GM19193 (cell line): ENCODE measurements around the gene PAOX.

ENCODE experiments used
- POLR2A ChIP-seq: IDR thresholded peaks from 4 replicates; pipeline ENCODE4 v1.6.1; 2011; ENCODE audit not compliant: insufficient read depth, insufficient read length; ENCODE audit errors: extremely low read depth

The PAOX gene

DNA sequence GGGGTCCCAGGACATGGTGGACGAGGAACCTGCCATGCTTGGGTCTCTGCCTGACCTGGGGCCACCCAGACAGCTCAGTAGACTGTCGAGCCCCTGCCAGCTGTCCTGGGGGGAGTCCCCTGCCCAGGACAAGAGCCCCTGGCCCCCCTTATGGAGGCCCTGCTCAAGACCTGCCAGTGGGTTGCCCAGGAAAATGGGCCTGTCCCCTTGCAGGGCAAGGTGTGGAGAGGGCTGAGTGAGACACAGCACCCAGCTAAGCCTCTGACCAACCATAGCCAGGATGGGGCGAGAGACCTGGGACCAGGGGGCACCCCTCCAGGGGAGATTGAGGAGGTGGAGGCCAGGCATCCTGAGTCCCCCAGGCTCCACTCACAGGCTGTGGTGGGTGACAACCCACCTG lies 23.1 kb upstream of the PAOX start:
- no peak for TF ChIP-seq POLR2A

DNA sequence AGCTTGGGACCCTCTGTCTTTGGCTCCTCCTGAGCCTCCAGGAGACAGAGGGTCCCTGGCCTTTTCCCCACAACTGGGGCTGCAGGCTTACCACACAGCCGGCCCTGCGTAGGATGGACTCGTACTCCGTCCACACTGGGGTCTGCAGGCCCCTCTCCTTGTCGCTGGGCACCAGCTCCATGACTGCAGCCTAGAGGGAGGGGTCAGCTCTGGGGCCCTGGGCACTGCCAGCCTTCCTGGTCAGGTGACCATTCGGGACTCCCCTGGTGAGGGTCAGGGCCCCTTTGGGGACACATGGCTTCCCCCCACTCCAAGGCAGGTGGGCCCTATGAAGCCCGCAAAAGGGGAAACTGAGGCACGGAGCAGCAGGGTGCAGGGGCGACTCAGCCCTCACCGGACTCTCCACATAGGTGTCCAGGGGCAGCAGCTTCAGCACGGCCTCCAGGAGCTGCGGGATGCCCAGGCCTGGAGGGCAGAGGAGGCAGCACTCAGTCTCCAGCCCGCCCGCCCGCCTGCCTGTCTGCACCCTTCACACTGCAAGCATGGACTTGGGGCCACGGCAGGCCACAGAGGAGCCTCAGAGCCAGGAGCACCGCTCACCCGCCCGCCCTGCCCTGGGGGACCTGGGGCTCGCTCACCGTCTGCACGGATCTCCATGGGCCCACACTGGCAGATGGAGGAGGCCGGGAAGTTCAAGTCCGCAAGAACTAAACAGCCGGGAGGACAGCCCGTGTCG lies 22.3 kb upstream of the PAOX start:
- TF ChIP-seq POLR2A, result no peak

DNA sequence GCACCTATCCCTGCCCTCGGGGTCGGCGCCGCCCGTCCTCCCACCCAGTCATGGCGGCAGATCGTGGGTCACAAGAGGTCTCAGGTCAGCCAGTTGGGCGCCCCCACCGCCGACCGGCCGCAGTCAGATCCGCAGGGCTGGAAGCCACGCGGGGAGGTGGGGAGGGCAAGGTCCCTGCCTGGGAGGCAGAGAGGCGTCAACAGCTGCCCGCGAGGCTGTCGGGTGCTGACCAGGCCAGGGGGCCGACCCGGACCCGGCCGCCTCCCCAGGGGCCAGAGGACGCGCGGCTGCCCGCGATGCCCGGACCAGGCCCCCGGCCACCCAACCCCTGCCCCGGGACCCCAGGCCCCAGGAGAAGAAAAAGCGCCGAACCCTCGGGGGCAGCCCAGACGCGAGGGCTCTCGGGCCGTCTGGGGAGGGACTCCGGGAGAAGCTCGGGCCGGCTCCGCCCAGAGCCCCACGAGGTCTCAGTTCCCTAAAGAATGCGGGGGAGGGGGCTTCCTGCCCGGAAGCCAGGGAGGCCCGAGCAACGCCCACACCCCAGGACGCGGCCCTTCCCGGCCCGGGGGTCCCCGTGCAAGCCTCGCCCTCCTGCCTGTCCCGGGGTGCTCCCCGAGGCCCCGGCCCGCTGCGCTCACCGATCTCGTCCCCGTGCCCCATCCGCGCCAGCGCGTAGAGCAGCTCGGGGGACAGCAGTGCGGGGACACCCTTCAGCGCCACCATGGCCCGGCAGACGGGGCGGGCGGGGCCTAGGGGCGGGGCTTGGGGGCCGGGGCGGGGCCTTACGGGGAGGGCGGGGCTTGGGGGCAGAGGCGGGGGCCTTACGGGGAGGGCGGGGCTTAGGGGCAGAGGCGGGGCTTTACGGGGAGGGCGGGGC lies 21.5 kb upstream of the PAOX start, which contains the start of gene FUOM:
TSS of gene FUOM (minus strand) at position 735 of the 877 bp plus-strand sequence. CDS start at position 723, 12 bp downstream.
- TF ChIP-seq POLR2A, result peak; percentile 78

DNA sequence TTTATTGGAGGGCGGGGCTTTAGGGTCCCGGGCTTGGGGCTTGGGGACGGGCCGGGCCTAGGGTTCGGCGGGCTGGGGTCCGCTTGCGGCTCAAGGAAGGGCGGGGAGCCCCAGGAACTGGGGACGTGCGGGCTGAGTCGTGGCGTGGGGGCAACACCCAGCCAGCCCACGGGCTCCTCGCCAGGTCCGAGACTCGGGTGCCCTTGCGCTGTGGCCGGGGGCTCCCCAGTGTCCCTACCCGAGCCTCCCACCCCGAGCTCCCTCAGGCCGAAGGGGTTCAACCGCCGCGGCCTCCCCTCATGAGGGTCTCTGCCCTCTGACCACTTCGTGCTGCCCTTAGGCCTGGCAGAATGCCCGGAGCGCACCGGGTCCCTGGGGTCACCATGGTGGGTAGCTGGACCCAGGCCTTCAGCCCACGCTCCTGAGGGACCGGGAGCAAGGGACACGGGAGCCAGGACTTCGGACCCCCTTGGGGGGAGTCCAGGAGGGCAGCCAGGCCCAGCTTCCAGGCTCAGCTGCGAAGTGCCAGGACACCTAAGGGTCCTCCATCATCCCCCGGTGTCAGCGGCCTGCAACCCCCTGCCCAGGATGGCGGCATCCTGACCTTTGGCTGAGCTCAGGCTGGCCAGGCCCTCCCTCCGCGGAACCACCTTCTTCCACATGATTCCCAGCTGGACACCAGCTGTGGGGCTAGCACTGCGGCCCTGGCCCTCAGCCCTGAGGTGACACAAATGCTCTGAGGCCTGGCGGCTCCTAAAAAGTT lies 20.7 kb upstream of the PAOX start:
- no peak for TF ChIP-seq POLR2A

DNA sequence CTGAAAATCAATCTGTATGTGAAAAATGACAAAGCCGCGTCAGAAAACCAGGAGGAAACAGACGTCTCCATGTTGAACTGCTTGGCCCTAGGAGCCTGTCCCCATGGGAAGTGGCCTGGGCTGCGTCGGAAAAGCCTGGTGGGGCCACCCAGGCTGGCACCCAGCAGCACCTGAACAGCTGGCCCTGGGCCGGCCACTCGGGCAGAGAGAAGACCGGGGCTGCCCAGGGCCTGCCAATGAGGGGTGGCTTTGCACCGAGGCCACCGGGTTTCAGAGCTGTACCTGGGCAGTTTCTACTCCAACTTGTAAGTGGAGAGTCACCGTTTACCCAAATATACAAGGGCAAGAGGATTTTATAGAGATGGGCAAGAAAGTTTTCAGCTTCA lies 20.1 kb upstream of the PAOX start:
- TF ChIP-seq POLR2A, result no peak

DNA sequence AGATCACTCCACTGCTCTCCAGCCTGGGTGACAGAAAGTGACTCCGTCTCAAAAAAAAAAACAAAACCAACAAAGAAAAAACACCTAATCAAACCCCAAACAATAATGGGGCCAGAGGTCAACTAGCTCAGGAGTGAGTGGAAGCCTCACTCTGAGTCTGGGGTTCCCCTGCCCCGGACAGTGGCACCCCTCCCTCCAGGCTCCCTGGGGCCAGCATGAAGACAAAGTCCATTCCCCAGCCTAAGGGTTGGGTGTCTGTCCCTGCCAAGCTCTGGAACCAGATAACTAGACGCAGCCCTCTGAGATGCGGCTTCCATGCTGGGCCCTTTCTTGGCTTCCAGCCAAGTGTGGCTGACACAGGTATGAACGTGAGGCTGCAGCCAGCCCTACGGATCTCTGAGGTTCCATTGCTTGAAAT lies 19.5 kb upstream of the PAOX start:
- TF ChIP-seq POLR2A, result no peak

DNA sequence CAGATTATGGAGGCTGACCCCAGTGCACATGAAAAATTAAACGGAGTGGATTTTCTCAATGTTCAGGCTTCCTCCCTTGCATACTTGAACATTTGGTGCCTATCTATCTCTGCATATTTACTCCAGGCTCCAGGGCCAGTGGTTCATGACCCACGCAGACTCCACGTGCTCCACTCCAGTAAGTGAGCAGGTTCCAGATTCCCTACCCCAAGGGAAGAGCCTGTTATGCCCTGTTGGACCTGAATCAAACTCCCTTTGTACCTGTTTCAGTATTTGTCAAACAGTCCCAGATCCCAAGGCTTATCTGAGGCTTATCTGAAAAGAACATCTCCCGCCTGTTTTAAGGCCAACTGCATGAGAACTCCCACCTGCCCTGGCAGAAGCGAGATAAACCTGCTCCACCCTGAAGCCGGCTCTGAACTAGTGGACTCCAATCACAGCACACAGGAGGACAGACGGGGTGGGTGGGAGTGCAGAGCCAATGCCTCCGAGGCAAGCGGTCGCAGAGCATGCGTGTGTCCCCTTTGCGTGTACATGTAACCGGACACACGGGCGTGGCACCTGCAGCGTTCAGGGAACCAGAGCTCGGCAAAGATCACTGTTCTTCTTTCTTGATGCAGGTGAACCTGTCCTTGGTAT lies 19.0 kb upstream of the PAOX start:
- TF ChIP-seq POLR2A, result no peak

DNA sequence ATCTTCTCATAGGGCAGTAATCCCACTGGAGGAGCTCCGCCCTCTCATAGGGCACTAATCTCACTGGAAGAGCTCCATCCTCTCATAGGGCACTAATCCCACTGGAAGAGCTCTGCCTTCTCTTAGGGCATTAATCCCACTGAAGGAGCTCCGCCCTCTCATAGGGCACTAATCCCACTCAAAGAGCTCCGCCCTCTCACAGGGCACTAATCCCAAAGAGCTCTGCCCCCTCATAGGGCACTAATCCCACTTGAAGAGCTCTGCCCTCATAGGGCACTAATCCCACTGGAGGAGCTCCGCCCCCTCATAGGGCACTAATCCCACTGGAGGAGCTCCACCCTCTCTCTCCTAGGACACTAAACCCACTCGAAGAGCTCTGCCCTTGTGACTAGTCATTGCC lies 17.8 kb upstream of the PAOX start:
- no peak for TF ChIP-seq POLR2A

DNA sequence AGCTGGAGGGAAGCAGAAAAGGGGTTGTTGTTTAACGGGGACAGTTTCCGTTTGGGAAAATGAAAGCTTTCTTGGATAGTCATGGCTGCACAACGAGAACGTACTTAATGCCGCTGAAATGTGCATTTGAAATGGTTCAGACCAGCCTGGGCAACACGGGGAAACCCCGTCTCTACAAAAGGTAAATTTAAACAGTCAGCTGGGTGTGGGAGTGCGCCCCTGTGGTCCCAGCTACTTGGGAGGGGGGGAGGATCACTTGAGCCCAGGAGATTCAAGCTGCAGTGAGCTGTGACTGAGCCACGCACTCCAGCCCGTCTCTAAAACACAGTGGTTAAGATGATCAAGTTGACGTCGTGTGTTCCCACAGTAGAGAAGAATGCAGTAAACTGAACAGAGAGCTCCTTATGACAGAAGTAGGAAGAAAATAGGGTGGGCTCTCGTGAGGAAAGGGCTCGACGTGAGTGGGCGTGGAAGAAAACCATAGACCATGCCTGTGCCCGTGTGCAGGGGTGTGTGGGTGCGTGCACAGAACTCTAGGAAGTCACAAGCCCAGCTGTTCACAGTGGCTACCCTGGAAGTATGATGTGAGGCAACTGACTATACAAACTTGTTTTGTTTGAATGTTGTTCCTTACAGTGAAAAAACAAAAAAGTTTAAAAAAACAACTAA lies 17.2 kb upstream of the PAOX start:
- no peak for TF ChIP-seq POLR2A

DNA sequence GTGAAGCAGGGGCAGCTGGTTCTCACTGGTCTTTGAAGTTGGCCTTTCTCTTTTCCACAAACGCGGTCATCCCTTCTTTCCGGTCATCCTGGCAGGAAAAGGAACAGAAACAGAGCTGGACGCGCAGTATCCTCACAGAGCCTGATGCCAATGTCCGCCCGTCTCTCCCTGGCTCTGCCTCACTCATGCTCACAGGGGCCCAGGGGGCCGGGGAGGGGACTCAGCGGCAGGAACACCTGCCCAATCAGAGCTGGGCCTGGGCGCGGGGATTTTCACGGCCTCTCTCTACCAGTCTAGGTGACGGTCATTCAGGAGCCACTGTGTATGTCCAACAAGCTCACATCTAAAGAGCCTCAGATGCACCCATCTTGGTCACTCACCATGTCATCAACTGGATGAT lies 16.2 kb upstream of the PAOX start:
- TF ChIP-seq POLR2A, result no peak

DNA sequence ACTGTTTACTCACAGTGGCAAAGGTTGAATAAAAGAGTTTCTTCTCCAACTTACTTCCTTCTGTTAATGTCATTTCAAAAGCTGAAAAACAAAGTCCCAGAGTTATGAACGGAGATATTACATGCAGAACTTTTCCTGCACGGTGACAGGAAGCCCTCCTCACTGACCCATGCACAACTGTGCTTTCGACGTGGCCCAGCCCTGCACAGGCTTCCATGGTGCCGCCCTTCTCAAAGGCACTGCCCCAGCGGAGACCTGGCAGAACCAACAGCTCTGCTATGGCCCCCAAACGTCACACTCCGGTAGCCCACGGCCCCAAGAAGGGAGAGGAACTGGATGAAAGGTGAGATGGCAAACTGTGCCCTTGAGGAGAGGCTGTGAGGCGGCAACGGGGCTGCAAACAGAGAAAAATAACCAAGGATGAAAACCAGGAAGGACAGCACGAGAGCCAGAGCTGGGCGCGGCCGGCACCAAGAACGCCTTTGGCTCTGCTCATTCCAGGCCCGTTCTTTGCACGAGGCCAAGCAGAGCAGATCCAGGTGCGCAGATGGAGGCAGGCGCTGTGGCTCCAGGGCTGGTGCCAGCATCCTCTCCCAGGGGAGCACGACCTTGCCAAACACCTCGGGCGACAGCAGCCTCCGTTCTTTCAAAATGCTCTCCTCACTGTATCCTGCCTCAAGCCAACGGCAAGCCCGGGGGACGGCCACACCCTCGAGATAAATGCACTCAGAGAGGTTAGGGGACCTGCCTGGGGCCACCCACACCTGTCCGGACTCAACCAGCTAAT lies 14.2 kb upstream of the PAOX start:
- no peak for TF ChIP-seq POLR2A

DNA sequence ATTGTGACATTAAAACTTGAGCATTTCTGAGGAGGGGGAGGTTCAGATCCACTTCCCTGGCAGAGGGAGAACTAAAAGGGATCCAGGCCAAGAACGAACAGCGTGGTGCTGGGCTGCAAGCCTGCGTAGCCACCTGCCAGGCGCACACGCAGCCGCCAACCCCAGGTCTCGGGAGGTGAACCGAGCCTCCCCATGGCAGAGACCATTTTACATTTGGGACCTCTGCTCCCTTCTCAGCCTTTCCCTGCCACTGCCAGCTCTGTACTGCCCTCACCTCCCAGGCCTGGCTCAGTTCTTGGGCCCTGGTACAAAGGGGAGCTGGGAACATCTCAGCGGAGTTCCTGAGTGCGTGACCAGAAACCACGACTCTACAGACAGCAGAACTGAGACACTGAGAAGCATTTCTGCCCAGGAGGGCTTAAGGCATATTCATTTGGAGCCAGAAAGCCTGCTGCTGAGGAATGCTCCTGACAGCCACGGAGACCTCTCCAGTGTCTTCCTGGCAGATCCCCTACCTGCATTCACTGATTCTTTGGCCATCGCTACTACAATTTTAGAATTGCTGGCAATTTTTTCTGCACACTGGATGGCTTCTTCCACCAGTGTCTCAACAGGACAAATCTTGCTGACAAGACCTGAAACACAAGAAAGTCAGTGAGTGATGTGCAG lies 13.5 kb upstream of the PAOX start:
- TF ChIP-seq POLR2A, result no peak

DNA sequence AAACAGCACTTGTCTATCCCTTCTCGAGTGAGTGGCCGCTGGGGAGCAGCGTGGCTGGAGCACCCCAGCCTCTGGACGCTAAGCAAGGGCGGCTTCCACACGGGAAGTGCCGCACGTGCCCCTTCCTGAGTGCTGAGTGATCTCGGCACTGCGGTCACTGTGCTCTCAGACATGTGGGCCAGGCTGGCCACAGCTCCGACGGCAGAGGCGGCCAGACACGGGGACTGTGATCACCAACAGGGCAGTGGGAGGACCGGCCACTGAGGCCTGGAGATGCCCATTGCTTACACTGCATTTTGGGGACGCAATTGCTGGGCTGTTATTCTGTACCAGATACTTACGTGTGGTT lies 13.0 kb upstream of the PAOX start:
- TF ChIP-seq POLR2A, result no peak
